ENCODE results near the gene F12.

The F12 gene

GRCh38 chr5:177393990-177394389 is 15.4 kb downstream of the F12 start:
- Histone ChIP-seq H2AK5ac (ENCODE audit: low read length) (no peak overlapping the region), H2BK120ac (ENCODE audit: insufficient read depth, low read length, poor library complexity) (no peak overlapping the region), H3K9me3 (ENCODE audit: insufficient read depth, low read depth, low read length) (peaks cover 2% of the 10 kb centered on the region), H3K18ac (ENCODE audit: low read length) (no peak overlapping the region), H3K9ac (ENCODE audit: low read length) (no peak overlapping the region), H3K14ac (ENCODE audit: low read length) (no peak overlapping the region), H3K4ac (ENCODE audit: low read depth, low read length) (no peak overlapping the region), H3K79me2 (ENCODE audit: control insufficient read depth, insufficient read depth, low read length, poor library complexity) (no peaks in the 10 kb centered on the region), H4K12ac (ENCODE audit: low read depth, low read length) (no peak overlapping the region), H4K91ac (ENCODE audit: low read depth, low read length) (no peak overlapping the region), H3K79me1 (ENCODE audit: low read length) (peaks cover 5% of the 10 kb centered on the region), H2BK12ac (ENCODE audit: low read length) (no peak overlapping the region), H4K8ac (ENCODE audit: low read depth, low read length) (no peak overlapping the region), H3K4me1 (ENCODE audit: control insufficient read depth in 1 of 2, insufficient read depth in 2 of 2, low read length in 2 of 2) (peaks cover 9 to 13% of the 10 kb centered on the region in 2 experiments), H3K36me3 (ENCODE audit: control insufficient read depth in 1 of 2, insufficient read depth in 2 of 2, low read length in 2 of 2) (no peaks in the 10 kb centered on the region), H3K23ac (ENCODE audit: low read length) (no peak overlapping the region), H3K4me3 (ENCODE audit: low read depth, low read length) (no peak overlapping the region), H3K4me2 (ENCODE audit: low read length) (no peak overlapping the region), H3K27ac (ENCODE audit: low read depth, low read length) (no peak overlapping the region), H3K27me3 (ENCODE audit: insufficient read depth, low read length) (no peaks in the 10 kb centered on the region), H2BK5ac (ENCODE audit: low read depth, low read length, poor library complexity) (no peak overlapping the region), H2AFZ (ENCODE audit: insufficient read depth, low read length, poor library complexity) (no peak overlapping the region)
- DNase-seq, result no peak
- no CpG with 5 or more reads among the region's 5 CpGs for WGBS (ENCODE audit: extremely low coverage, insufficient coverage, insufficient read length)

GRCh38 chr5:177393206-177393765 is 16.1 kb downstream of the F12 start:
- H2BK5ac ChIP-seq (ENCODE audit: low read depth, low read length, poor library complexity), result no peak overlapping the region
- peaks cover 5% of the 10 kb centered on the region for H3K79me1 ChIP-seq (ENCODE audit: low read length)
- H3K36me3 ChIP-seq (ENCODE audit: control insufficient read depth in 1 of 2, insufficient read depth in 2 of 2, low read length in 2 of 2), result no peaks in the 10 kb centered on the region
- no peak overlapping the region for H3K9ac ChIP-seq (ENCODE audit: low read length)
- peaks cover 2% of the 10 kb centered on the region for H3K9me3 ChIP-seq (ENCODE audit: insufficient read depth, low read depth, low read length)
- H3K4me2 ChIP-seq (ENCODE audit: low read length), result no peak overlapping the region
- H3K18ac ChIP-seq (ENCODE audit: low read length), result no peak overlapping the region
- no peaks in the 10 kb centered on the region for H3K79me2 ChIP-seq (ENCODE audit: control insufficient read depth, insufficient read depth, low read length, poor library complexity)
- H3K14ac ChIP-seq (ENCODE audit: low read length), result no peak overlapping the region
- H2BK120ac ChIP-seq (ENCODE audit: insufficient read depth, low read length, poor library complexity), result no peak overlapping the region
- H3K23ac ChIP-seq (ENCODE audit: low read length), result no peak overlapping the region
- H2AK5ac ChIP-seq (ENCODE audit: low read length), result no peak overlapping the region
- DNase-seq, result no peak
- H3K27me3 ChIP-seq (ENCODE audit: insufficient read depth, low read length), result no peaks in the 10 kb centered on the region
- H3K4ac ChIP-seq (ENCODE audit: low read depth, low read length), result no peak overlapping the region
- H2BK12ac ChIP-seq (ENCODE audit: low read length), result no peak overlapping the region
- no peak overlapping the region for H3K4me3 ChIP-seq (ENCODE audit: low read depth, low read length)
- H4K91ac ChIP-seq (ENCODE audit: low read depth, low read length), result no peak overlapping the region
- H4K12ac ChIP-seq (ENCODE audit: low read depth, low read length), result no peak overlapping the region
- no peak overlapping the region for H2AFZ ChIP-seq (ENCODE audit: insufficient read depth, low read length, poor library complexity)
- WGBS (ENCODE audit: extremely low coverage, insufficient coverage, insufficient read length), result no CpG with 5 or more reads among the region's 1 CpG
- H3K4me1 ChIP-seq (ENCODE audit: control insufficient read depth in 1 of 2, insufficient read depth in 2 of 2, low read length in 2 of 2), result peaks cover 14 to 17% of the 10 kb centered on the region in 2 experiments
- no peak overlapping the region for H4K8ac ChIP-seq (ENCODE audit: low read depth, low read length)
- no peak overlapping the region for H3K27ac ChIP-seq (ENCODE audit: low read depth, low read length)

- H2AFZ ChIP-seq (ENCODE audit: insufficient read depth, low read length, poor library complexity), result no peak overlapping the region
- H2BK12ac ChIP-seq (ENCODE audit: low read length), result no peak overlapping the region
- no peak overlapping the region for H2BK120ac ChIP-seq (ENCODE audit: insufficient read depth, low read length, poor library complexity)
- H3K36me3 ChIP-seq (ENCODE audit: control insufficient read depth in 1 of 2, insufficient read depth in 2 of 2, low read length in 2 of 2), result no peaks in the 10 kb centered on the region
- no peak overlapping the region for H3K4me2 ChIP-seq (ENCODE audit: low read length)
- no peaks in the 10 kb centered on the region for H3K27me3 ChIP-seq (ENCODE audit: insufficient read depth, low read length)
- no peak for DNase-seq
- H3K18ac ChIP-seq (ENCODE audit: low read length), result no peak overlapping the region
- H2AK5ac ChIP-seq (ENCODE audit: low read length), result no peak overlapping the region
- H3K79me2 ChIP-seq (ENCODE audit: control insufficient read depth, insufficient read depth, low read length, poor library complexity), result no peaks in the 10 kb centered on the region
- no CpG with 5 or more reads among the region's 5 CpGs for WGBS (ENCODE audit: extremely low coverage, insufficient coverage, insufficient read length)
- no peak overlapping the region for H4K91ac ChIP-seq (ENCODE audit: low read depth, low read length)
- H3K14ac ChIP-seq (ENCODE audit: low read length), result no peak overlapping the region
- H3K9me3 ChIP-seq (ENCODE audit: insufficient read depth, low read depth, low read length), result peaks cover 2% of the 10 kb centered on the region
- H3K4ac ChIP-seq (ENCODE audit: low read depth, low read length), result no peak overlapping the region
- H4K8ac ChIP-seq (ENCODE audit: low read depth, low read length), result no peak overlapping the region
- H3K27ac ChIP-seq (ENCODE audit: low read depth, low read length), result no peak overlapping the region
- H3K23ac ChIP-seq (ENCODE audit: low read length), result no peak overlapping the region
- no peak overlapping the region for H2BK5ac ChIP-seq (ENCODE audit: low read depth, low read length, poor library complexity)
- peaks cover 14 to 17% of the 10 kb centered on the region in 2 experiments for H3K4me1 ChIP-seq (ENCODE audit: control insufficient read depth in 1 of 2, insufficient read depth in 2 of 2, low read length in 2 of 2)
- H4K12ac ChIP-seq (ENCODE audit: low read depth, low read length), result no peak overlapping the region
- no peak overlapping the region for H3K9ac ChIP-seq (ENCODE audit: low read length)
- peaks cover 5% of the 10 kb centered on the region for H3K79me1 ChIP-seq (ENCODE audit: low read length)
- no peak overlapping the region for H3K4me3 ChIP-seq (ENCODE audit: low read depth, low read length)
These were observed 16.6 kb downstream of the F12 start for GRCh38 chr5:177392765-177393164.

- H4K8ac ChIP-seq (ENCODE audit: low read depth, low read length), result peak overlapping the region; percentile 73
- H2BK12ac ChIP-seq (ENCODE audit: low read length), result peak overlapping the region; percentile 20
- H3K36me3 ChIP-seq (ENCODE audit: control insufficient read depth in 1 of 2, insufficient read depth in 2 of 2, low read length in 2 of 2), result no peaks in the 10 kb centered on the region
- H2AK5ac ChIP-seq (ENCODE audit: low read length), result peak overlapping the region; percentile 24
- no peaks in the 10 kb centered on the region for H3K27me3 ChIP-seq (ENCODE audit: insufficient read depth, low read length)
- peak overlapping the region; percentile 10 for H3K18ac ChIP-seq (ENCODE audit: low read length)
- H3K14ac ChIP-seq (ENCODE audit: low read length), result peak overlapping the region; percentile 1
- no peak overlapping the region for H3K4me3 ChIP-seq (ENCODE audit: low read depth, low read length)
- H3K79me1 ChIP-seq (ENCODE audit: low read length), result peaks cover 5% of the 10 kb centered on the region
- H3K4me1 ChIP-seq (ENCODE audit: control insufficient read depth in 1 of 2, insufficient read depth in 2 of 2, low read length in 2 of 2), result peaks cover 14 to 17% of the 10 kb centered on the region in 2 experiments
- peak overlapping the region; percentile 18 for H2BK120ac ChIP-seq (ENCODE audit: insufficient read depth, low read length, poor library complexity)
- H3K27ac ChIP-seq (ENCODE audit: low read depth, low read length), result peak overlapping the region; percentile 7
- peak overlapping the region; percentile 47 for H4K91ac ChIP-seq (ENCODE audit: low read depth, low read length)
- H3K4ac ChIP-seq (ENCODE audit: low read depth, low read length), result peak overlapping the region; percentile 9
- H2BK5ac ChIP-seq (ENCODE audit: low read depth, low read length, poor library complexity), result no peak overlapping the region
- DNase-seq, result peak; percentile 92 to 97
- H3K23ac ChIP-seq (ENCODE audit: low read length), result no peak overlapping the region
- peak overlapping the region; percentile 49 for H4K12ac ChIP-seq (ENCODE audit: low read depth, low read length)
- H3K9me3 ChIP-seq (ENCODE audit: insufficient read depth, low read depth, low read length), result peaks cover 4% of the 10 kb centered on the region
- no peak overlapping the region for H3K9ac ChIP-seq (ENCODE audit: low read length)
- no CpG with 5 or more reads among the region's 13 CpGs for WGBS (ENCODE audit: extremely low coverage, insufficient coverage, insufficient read length)
- no peaks in the 10 kb centered on the region for H3K79me2 ChIP-seq (ENCODE audit: control insufficient read depth, insufficient read depth, low read length, poor library complexity)
- H3K4me2 ChIP-seq (ENCODE audit: low read length), result no peak overlapping the region
- H2AFZ ChIP-seq (ENCODE audit: insufficient read depth, low read length, poor library complexity), result no peak overlapping the region
These were observed 18.7 kb downstream of the F12 start for GRCh38 chr5:177390363-177391300.
